Body of pancreas (tissue), 4 donors: ENCODE results near the gene EML5. TPM values are rescaled to one million over a fixed set of nuclear protein-coding genes. Genes with fewer than 3 reads are reported as not detected.

Source experiments
- ATAC-seq: fragments of 150-250 bp; one replicate; pipeline ENCODE4 v1.9.1; 2016
- DNase-seq, 4 donors: peaks; one replicate each; pipeline ENCODE4 v3.0.0-alpha.2; 2019
- H3K27ac ChIP-seq, 4 donors: fragments of 200-600 bp; sonication (generic); 1 replicate in 3 of 4; 2 replicates in 1 of 4; pipeline versions ENCODE4 v1.5.1 to v1.6.1; 2016 to 2019; ENCODE audit warnings: mild to moderate bottlenecking in 1 of 4, mixed read lengths in 1 of 4, moderate library complexity in 1 of 4
- H3K27me3 ChIP-seq, 2 donors: fragments of 200-600 bp; sonication (generic); one replicate each; pipeline ENCODE4 v1.6.0; 2016; ENCODE audit warnings: mild to moderate bottlenecking in 1 of 2
- H3K36me3 ChIP-seq, 2 donors: fragments of 200-600 bp; sonication (generic); replicated peaks in 1 of 2; 2 replicates each; pipeline ENCODE4 v1.5.1; 2016; ENCODE audit warnings: low read depth in 2 of 2; ENCODE audit not compliant: insufficient read depth in 1 of 2
- H3K4me1 ChIP-seq: fragments of 200-600 bp; sonication (generic); one replicate; pipeline ENCODE4 v1.6.0; 2016
- H3K4me3 ChIP-seq, 2 donors: fragments of 200-600 bp; sonication (generic); 1 replicate in 1 of 2; 2 replicates in 1 of 2; pipeline ENCODE4 v1.5.1; 2016 to 2019
- H3K9me3 ChIP-seq, 3 donors: fragments of 200-600 bp; sonication (generic); 1 replicate in 2 of 3; 2 replicates in 1 of 3; pipeline ENCODE4 v1.5.1; 2016
- CTCF ChIP-seq, 7 experiments: fragments of 450-650 bp in 4 of 7; fragments of 200-600 bp in 3 of 7; sonication (generic) in 3 of 7; IDR thresholded peaks; one replicate each; pipeline ENCODE4 v1.5.1; 2016 to 2019; ENCODE audit warnings: antibody characterized with exemption in 7 of 7
- POLR2A ChIP-seq, 3 donors: fragments of 450-650 bp; IDR thresholded peaks; one replicate each; pipeline ENCODE4 v1.6.1; 2016; ENCODE audit warnings: antibody characterized with exemption in 3 of 3, mild to moderate bottlenecking in 2 of 3
- WGBS, 2 donors: methylation state at CpG; one replicate each; pipeline ENCODE4 v1.1.5; 2017; 5-methylcytosine and 5-hydroxymethylcytosine counted together
- intact Hi-C: fragments of 100-400 bp; cut with DNase I; formaldehyde crosslinking; loops from one replicate; pipeline ENCODE4 v1.15.1; 2023
- total RNA-seq, 2 donors: library from RNA; depleted of rRNA; stranded (reverse); fragments of >200 nt; gene quantifications; one replicate each; pipeline ENCODE4 v1.1.0, GENCODE V29; 2016

EML5 gene
- total RNA-seq, 2 donors from 2014 or later = 2.9 to 3.3 TPM

- intact Hi-C loops = no loop called here
- ATAC-seq = peak; percentile 52
- Histone ChIP-seq H3K4me3 (no peak overlapping the region), H3K27ac (peak overlapping the region in 1 of 4 donors; percentile 34), H3K4me1 (no peaks in the 10 kb centered on the region), H3K9me3 (no peaks in the 10 kb centered on the region), H3K27me3 (no peaks in the 10 kb centered on the region), H3K36me3 (no peaks in the 10 kb centered on the region)
- TF ChIP-seq CTCF (IDR thresholded peaks at IDR 0.05) = no peak
- TF ChIP-seq POLR2A (IDR thresholded peaks at IDR 0.05) = no peak
- 55 to 64% methylated on average over 5 of the region's 5 CpGs for WGBS, 2 donors
- DNase-seq = no peak
Observed at GRCh38 chr14:88682495-88683114, 110.1 kb downstream of the EML5 start.

GRCh38 chr14:88681755-88682494 is 110.8 kb downstream of the EML5 start:
- TF ChIP-seq POLR2A (IDR thresholded peaks at IDR 0.05) (no peak), CTCF (IDR thresholded peaks at IDR 0.05) (no peak)
- H3K27me3 ChIP-seq = no peaks in the 10 kb centered on the region
- no peaks in the 10 kb centered on the region for H3K9me3 ChIP-seq
- peak overlapping the region in 1 of 4 donors; percentile 34 for H3K27ac ChIP-seq
- H3K4me1 ChIP-seq = no peaks in the 10 kb centered on the region
- no peaks in the 10 kb centered on the region for H3K36me3 ChIP-seq
- no peak overlapping the region for H3K4me3 ChIP-seq
- intact Hi-C loops = no loop called here
- DNase-seq (no peak), ATAC-seq (peak; percentile 58)
- WGBS, 2 donors = 70 to 73% methylated on average over 5 of the region's 5 CpGs

GRCh38 chr14:88669346-88669745 is 123.4 kb downstream of the EML5 start:
- Histone ChIP-seq H3K36me3 (no peaks in the 10 kb centered on the region), H3K27me3 (no peaks in the 10 kb centered on the region), H3K9me3 (no peaks in the 10 kb centered on the region), H3K4me3 (no peak overlapping the region), H3K4me1 (no peaks in the 10 kb centered on the region), H3K27ac (no peak overlapping the region)
- 71 to 80% methylated on average over 4 of the region's 4 CpGs for WGBS, 2 donors
- ATAC-seq (no peak), DNase-seq (no peak)
- intact Hi-C loops = loop anchor here (5.0 kb wide), 1 partner anchor 198 kb away; no protein-coding TSS in a partner anchor
- no peak for TF ChIP-seq POLR2A (IDR thresholded peaks at IDR 0.05)
- no peak for TF ChIP-seq CTCF (IDR thresholded peaks at IDR 0.05)

GRCh38 chr14:88668448-88669116 is 124.2 kb downstream of the EML5 start:
- intact Hi-C loops = loop anchor here (5.0 kb wide), 1 partner anchor 199 kb away; no protein-coding TSS in a partner anchor

More at GRCh38 chr14:88668448-88669116, 124.2 kb downstream of the EML5 start:
- Histone ChIP-seq H3K9me3 (no peaks in the 10 kb centered on the region), H3K4me3 (no peak overlapping the region), H3K36me3 (no peaks in the 10 kb centered on the region), H3K4me1 (no peaks in the 10 kb centered on the region), H3K27me3 (no peaks in the 10 kb centered on the region), H3K27ac (no peak overlapping the region)
- no peak for TF ChIP-seq POLR2A (IDR thresholded peaks at IDR 0.05)
- TF ChIP-seq CTCF (IDR thresholded peaks at IDR 0.05) = no peak
- ATAC-seq = no peak
- no peak for DNase-seq
- 83 to 87% methylated on average over 3 of the region's 3 CpGs for WGBS, 2 donors
